ENCODE results near the gene HOXD13.

The HOXD13 gene

GRCh38 chr2:176105730-176106580 lies 13.4 kb downstream of the HOXD13 start:
- TF ChIP-seq ZNF565 (CRISPR knock-in tag; conservative IDR thresholded peaks at IDR 0.05; ENCODE audit: low read depth) (no peak), SNAI2 (CRISPR knock-in tag; IDR thresholded peaks at IDR 0.05) (no peak), ZFP30 (CRISPR knock-in tag; IDR thresholded peaks at IDR 0.05) (no peak), ZNF8 (CRISPR knock-in tag; IDR thresholded peaks at IDR 0.05) (no peak), TSHZ2 (CRISPR knock-in tag; IDR thresholded peaks at IDR 0.05) (no peak), PATZ1 (CRISPR knock-in tag; IDR thresholded peaks at IDR 0.05; ENCODE audit: borderline replicate concordance) (no peak)
- ATAC-seq: no peak; the same call in 2 of the 3 replicates

GRCh38 chr2:176106581-176107539 lies 14.3 kb downstream of the HOXD13 start, which contains the start of gene HOXD11:
TSS of gene HOXD11 (plus strand) at chr2:176107280. CDS start at chr2:176107356, 76 bp downstream.
- peak; percentile 8; the same call in 2 of the 3 replicates for ATAC-seq
- TF ChIP-seq ZNF70 (CRISPR knock-in tag; IDR thresholded peaks at IDR 0.05) (no peak), POU6F1 (CRISPR knock-in tag; IDR thresholded peaks at IDR 0.05; ENCODE audit: borderline replicate concordance, low read depth) (no peak), ARNTL (CRISPR knock-in tag; IDR thresholded peaks at IDR 0.05; ENCODE audit: borderline replicate concordance, low read depth) (no peak), ZFP3 (CRISPR knock-in tag; IDR thresholded peaks at IDR 0.05) (no peak), TCF4 (CRISPR knock-in tag; IDR thresholded peaks at IDR 0.05; ENCODE audit: borderline replicate concordance) (no peak), PPARA (CRISPR knock-in tag; IDR thresholded peaks at IDR 0.05; ENCODE audit: borderline replicate concordance) (no peak), GLIS3 (CRISPR knock-in tag; IDR thresholded peaks at IDR 0.05) (no peak), RARB (CRISPR knock-in tag; IDR thresholded peaks at IDR 0.05) (no peak), TOX (CRISPR knock-in tag; IDR thresholded peaks at IDR 0.05; ENCODE audit: borderline replicate concordance) (no peak), CSRNP3 (CRISPR knock-in tag; IDR thresholded peaks at IDR 0.05) (no peak), ZNF8 (CRISPR knock-in tag; IDR thresholded peaks at IDR 0.05) (no peak), OSR1 (CRISPR knock-in tag; IDR thresholded peaks at IDR 0.05) (no peak), ZC3H10 (CRISPR knock-in tag; IDR thresholded peaks at IDR 0.05) (no peak), ESRRG (CRISPR knock-in tag; IDR thresholded peaks at IDR 0.05) (no peak), CREB5 (CRISPR knock-in tag; IDR thresholded peaks at IDR 0.05; ENCODE audit: low read depth) (no peak), BACH2 (CRISPR knock-in tag; IDR thresholded peaks at IDR 0.05; ENCODE audit: borderline replicate concordance) (no peak), SNAI2 (CRISPR knock-in tag; IDR thresholded peaks at IDR 0.05) (no peak), TSHZ2 (CRISPR knock-in tag; IDR thresholded peaks at IDR 0.05) (no peak)
